Prostate gland (tissue), 2 donors: ENCODE results near the gene DLG2.

Source experiments
- CTCF ChIP-seq, 4 experiments: fragments of 200-600 bp in 2 of 4; fragments of 450-650 bp in 2 of 4; sonication (generic) in 2 of 4; IDR thresholded peaks; 1 replicate in 3 of 4; 2 replicates in 1 of 4; pipeline ENCODE4 v1.5.1; 2016 to 2019; ENCODE audit warnings: antibody characterized with exemption in 4 of 4, mild to moderate bottlenecking in 2 of 4, moderate library complexity in 2 of 4
- POLR2A ChIP-seq: fragments of 450-650 bp; IDR thresholded peaks from one replicate; pipeline ENCODE4 v1.6.1; 2016; ENCODE audit warnings: antibody characterized with exemption, mild to moderate bottlenecking
- POLR2AphosphoS5 ChIP-seq: sonication (generic); formaldehyde crosslinking; IDR thresholded peaks from one replicate; pipeline ENCODE4 v1.6.1; 2017; ENCODE audit warnings: antibody characterized with exemption

DNA sequence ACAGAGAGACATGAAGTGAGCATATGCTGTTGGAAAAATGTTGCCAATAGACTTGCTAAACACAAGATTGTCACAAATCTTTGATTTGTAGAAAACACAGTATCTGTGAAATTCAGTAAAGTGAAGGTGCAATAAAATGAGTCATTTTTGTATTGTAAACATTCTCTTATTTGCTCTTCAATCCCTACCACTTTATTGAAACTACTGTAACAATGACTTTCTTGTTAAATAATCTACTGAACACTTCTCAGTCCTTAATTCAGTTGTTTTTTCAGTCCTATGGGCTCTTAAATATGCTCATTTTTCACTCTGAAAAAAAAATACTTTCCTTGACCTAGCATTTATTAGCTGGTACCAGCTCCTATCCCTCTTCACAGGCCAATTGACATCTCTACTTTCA, 531.9 kb downstream of the DLG2 start:
- TF ChIP-seq CTCF (IDR thresholded peaks at IDR 0.05): no peak
- TF ChIP-seq POLR2A: no peak
- no peak for TF ChIP-seq POLR2AphosphoS5
